Ovary (tissue), 3 donors: Measurements from ENCODE around the gene C1orf159.

Experiments
- CTCF ChIP-seq, 3 donors: fragments of 450-650 bp in 2 of 3; fragments of 200-600 bp in 1 of 3; IDR thresholded peaks; one replicate each; pipeline versions ENCODE4 v1.5.1 to v1.8.0; 2016 to 2022; ENCODE audit warnings: antibody characterized with exemption in 3 of 3, mild to moderate bottlenecking in 1 of 3
- EP300 ChIP-seq: sonication (generic); formaldehyde crosslinking; IDR thresholded peaks from one replicate; pipeline ENCODE4 v1.6.1; 2017; ENCODE audit warnings: antibody characterized with exemption
- POLR2A ChIP-seq: fragments of 450-650 bp; IDR thresholded peaks from one replicate; pipeline ENCODE4 v1.6.1; 2017; ENCODE audit warnings: antibody characterized with exemption, mild to moderate bottlenecking, moderate library complexity
- donor health status: DM: no; HTN: no; CAD: no.

GRCh38 chr1:1153874-1154273 is 38.0 kb upstream of the C1orf159 start:
- TF ChIP-seq CTCF (IDR thresholded peaks at IDR 0.05) (no peak), POLR2A (no peak), EP300 (no peak)
